Measurements from ENCODE around the gene CPLANE1.

DNA sequence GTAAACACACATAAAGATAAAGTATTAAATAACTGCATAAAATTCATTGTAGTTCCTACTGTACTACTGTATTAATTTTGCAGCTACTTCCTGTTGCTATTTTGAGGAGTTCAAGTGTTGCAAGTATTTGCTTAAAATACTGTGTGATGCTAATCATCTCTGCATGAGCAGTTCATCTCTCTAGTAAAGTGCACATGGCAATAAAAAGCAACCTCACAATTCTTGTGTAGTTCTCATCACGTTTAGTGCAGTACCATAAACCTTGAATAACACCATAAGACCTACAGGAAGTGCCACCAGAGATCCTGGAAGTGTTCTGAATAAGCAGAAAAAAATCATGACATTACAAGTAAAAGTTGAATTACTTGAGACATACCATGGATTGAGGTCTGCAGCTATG is 34.6 kb downstream of the CPLANE1 start:
- TF ChIP-seq, protein P1, sequence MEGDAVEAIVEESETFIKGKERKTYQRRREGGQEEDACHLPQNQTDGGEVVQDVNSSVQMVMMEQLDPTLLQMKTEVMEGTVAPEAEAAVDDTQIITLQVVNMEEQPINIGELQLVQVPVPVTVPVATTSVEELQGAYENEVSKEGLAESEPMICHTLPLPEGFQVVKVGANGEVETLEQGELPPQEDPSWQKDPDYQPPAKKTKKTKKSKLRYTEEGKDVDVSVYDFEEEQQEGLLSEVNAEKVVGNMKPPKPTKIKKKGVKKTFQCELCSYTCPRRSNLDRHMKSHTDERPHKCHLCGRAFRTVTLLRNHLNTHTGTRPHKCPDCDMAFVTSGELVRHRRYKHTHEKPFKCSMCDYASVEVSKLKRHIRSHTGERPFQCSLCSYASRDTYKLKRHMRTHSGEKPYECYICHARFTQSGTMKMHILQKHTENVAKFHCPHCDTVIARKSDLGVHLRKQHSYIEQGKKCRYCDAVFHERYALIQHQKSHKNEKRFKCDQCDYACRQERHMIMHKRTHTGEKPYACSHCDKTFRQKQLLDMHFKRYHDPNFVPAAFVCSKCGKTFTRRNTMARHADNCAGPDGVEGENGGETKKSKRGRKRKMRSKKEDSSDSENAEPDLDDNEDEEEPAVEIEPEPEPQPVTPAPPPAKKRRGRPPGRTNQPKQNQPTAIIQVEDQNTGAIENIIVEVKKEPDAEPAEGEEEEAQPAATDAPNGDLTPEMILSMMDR (conservative IDR thresholded peaks at IDR 0.05 in 1 of 2, IDR thresholded peaks at IDR 0.05 in 1 of 2; ENCODE audit: extremely low read depth in 1 of 2, insufficient read depth in 1 of 2, low read depth in 1 of 2, low read length in 2 of 2) = no peak
- TF ChIP-seq EZH2 (IDR thresholded peaks at IDR 0.05; ENCODE audit: borderline replicate concordance, low read length) = no peak

Data from mammary epithelial cell (primary cell).